ENCODE measurements around the gene LGR6. TPM values are rescaled to one million over a fixed set of nuclear protein-coding genes. Genes with fewer than 3 reads are reported as not detected.

Gene LGR6
- polyA plus RNA-seq, 1 experiment: not detected

GRCh38 chr1:202288177-202288576, 94.6 kb downstream of the LGR6 start:
- Histone ChIP-seq H3K27me3 (ENCODE audit: control insufficient read depth, insufficient read depth, low read length) (peaks cover 23% of the 10 kb centered on the region), H3K36me3 (ENCODE audit: control insufficient read depth, insufficient read depth, low read length) (no peaks in the 10 kb centered on the region), H3K4me3 (ENCODE audit: low read depth, low read length) (no peak overlapping the region)
- DNase-seq (ENCODE audit: low read depth): no peak
- no peak for TF ChIP-seq CTCF (IDR thresholded peaks at IDR 0.05; ENCODE audit: insufficient read depth, low read depth, low read length)
- CTCF ChIA-PET: no interaction called here
- POLR2A ChIA-PET: no interaction called here

- CTCF ChIA-PET: no interaction called here
- no peak overlapping the region for H3K4me3 ChIP-seq (ENCODE audit: low read depth, low read length)
- peaks cover 25% of the 10 kb centered on the region for H3K27me3 ChIP-seq (ENCODE audit: control insufficient read depth, insufficient read depth, low read length)
- no peak for DNase-seq (ENCODE audit: low read depth)
- POLR2A ChIA-PET: no interaction called here
- H3K36me3 ChIP-seq (ENCODE audit: control insufficient read depth, insufficient read depth, low read length): no peaks in the 10 kb centered on the region
- no peak for TF ChIP-seq CTCF (IDR thresholded peaks at IDR 0.05; ENCODE audit: insufficient read depth, low read depth, low read length)
These were observed 95.4 kb downstream of the LGR6 start for GRCh38 chr1:202289009-202289408.

GRCh38 chr1:202291001-202291400, 97.4 kb downstream of the LGR6 start:
- H3K27me3 ChIP-seq (ENCODE audit: control insufficient read depth, insufficient read depth, low read length): peaks cover 32% of the 10 kb centered on the region
- ChIA-PET POLR2A (no interaction called here), CTCF (interaction anchor here (0.8 to 2.3 kb wide), 10 partner anchors 9 to 429 kb away, joined by 3 to 14 read pairs (median 6); partner anchors contain the start of gene LGR6)
- DNase-seq (ENCODE audit: low read depth): no peak
- no peak for TF ChIP-seq CTCF (IDR thresholded peaks at IDR 0.05; ENCODE audit: insufficient read depth, low read depth, low read length)
- no peaks in the 10 kb centered on the region for H3K36me3 ChIP-seq (ENCODE audit: control insufficient read depth, insufficient read depth, low read length)
- H3K4me3 ChIP-seq (ENCODE audit: low read depth, low read length): no peak overlapping the region

GRCh38 chr1:202291961-202292712, 98.5 kb downstream of the LGR6 start:
- no peak for TF ChIP-seq CTCF (IDR thresholded peaks at IDR 0.05; ENCODE audit: insufficient read depth, low read depth, low read length)
- no peak for DNase-seq (ENCODE audit: low read depth)
- H3K36me3 ChIP-seq (ENCODE audit: control insufficient read depth, insufficient read depth, low read length): no peaks in the 10 kb centered on the region
- POLR2A ChIA-PET: no interaction called here
- peaks cover 36% of the 10 kb centered on the region for H3K27me3 ChIP-seq (ENCODE audit: control insufficient read depth, insufficient read depth, low read length)
- no peak overlapping the region for H3K4me3 ChIP-seq (ENCODE audit: low read depth, low read length)
- CTCF ChIA-PET: interaction anchor here (0.8 to 2.2 kb wide), 5 partner anchors 20 to 109 kb away, joined by 3 to 14 read pairs (median 8); partner anchors contain the start of gene LGR6

- no peaks in the 10 kb centered on the region for H3K36me3 ChIP-seq (ENCODE audit: control insufficient read depth, insufficient read depth, low read length)
- DNase-seq (ENCODE audit: low read depth): no peak
- no peak for TF ChIP-seq CTCF (IDR thresholded peaks at IDR 0.05; ENCODE audit: insufficient read depth, low read depth, low read length)
- ChIA-PET CTCF (interaction anchor here (2.1 to 2.2 kb wide), 2 partner anchors 19 to 57 kb away, joined by 4 to 8 read pairs; no protein-coding TSS in a partner anchor), POLR2A (no interaction called here)
- peaks cover 39% of the 10 kb centered on the region for H3K27me3 ChIP-seq (ENCODE audit: control insufficient read depth, insufficient read depth, low read length)
- H3K4me3 ChIP-seq (ENCODE audit: low read depth, low read length): no peak overlapping the region
These were observed 99.2 kb downstream of the LGR6 start for GRCh38 chr1:202292773-202293172.

Data from BJ (cell line).